Peyer's patch (tissue), 4 donors: ENCODE results near the gene MRAP.

ENCODE experiments used
- CTCF ChIP-seq, 6 experiments: fragments of 450-650 bp in 4 of 6; fragments of 200-600 bp in 2 of 6; sonication (generic) in 1 of 6; IDR thresholded peaks; one replicate each; pipeline ENCODE4 v1.5.1; 2017 to 2019; ENCODE audit warnings: antibody characterized with exemption in 6 of 6, mild to moderate bottlenecking in 3 of 6, moderate library complexity in 1 of 6
- POLR2A ChIP-seq, 2 donors: fragments of 450-650 bp; IDR thresholded peaks; one replicate each; pipeline ENCODE4 v1.5.1; 2017; ENCODE audit warnings: antibody characterized with exemption in 2 of 2, mild to moderate bottlenecking in 2 of 2, moderate library complexity in 2 of 2

GRCh38 chr21:32276671-32277070 is 22.0 kb upstream of the MRAP start:
- no peak for TF ChIP-seq CTCF (IDR thresholded peaks at IDR 0.05)
- TF ChIP-seq POLR2A (IDR thresholded peaks at IDR 0.05) = no peak
